Neutrophil (primary cell): ENCODE data around the gene IFT57.

Source experiments
- H3K27ac ChIP-seq: fragments of 200-600 bp; sonication (generic); 2 replicates; pipeline ENCODE4 v1.5.1; 2016; ENCODE audit warnings: mild to moderate bottlenecking, moderate library complexity
- H3K27me3 ChIP-seq: fragments of 200-600 bp; sonication (generic); 2 replicates; pipeline ENCODE4 v1.6.0; 2016; ENCODE audit warnings: mild to moderate bottlenecking
- H3K36me3 ChIP-seq: fragments of 200-600 bp; sonication (generic); 2 replicates; pipeline ENCODE4 v1.5.1; 2017
- H3K4me1 ChIP-seq, 2 experiments: fragments of 200-600 bp in 1 of 2; sonication (generic) in 1 of 2; 1 replicate in 1 of 2; 2 replicates in 1 of 2; pipeline versions ENCODE4 v1.5.1 to v1.6.1; 2013 to 2016; ENCODE audit warnings: low read depth in 1 of 2, low read length in 1 of 2, mild to moderate bottlenecking in 1 of 2, moderate library complexity in 1 of 2; ENCODE audit not compliant: control insufficient read depth in 1 of 2, insufficient read depth in 1 of 2
- H3K4me3 ChIP-seq, 2 experiments: fragments of 200-600 bp in 1 of 2; sonication (generic) in 1 of 2; 1 replicate in 1 of 2; 2 replicates in 1 of 2; pipeline ENCODE4 v1.5.1; 2013 to 2016; ENCODE audit warnings: low read depth in 1 of 2, low read length in 1 of 2, mild to moderate bottlenecking in 1 of 2, moderate library complexity in 1 of 2
- H3K9me3 ChIP-seq: fragments of 200-600 bp; sonication (generic); 2 replicates; pipeline ENCODE4 v1.5.1; 2016
- TF ChIP-seq, protein P1 (sequence below): fragments of 200-600 bp; sonication (generic); IDR thresholded peaks from 2 replicates; pipeline ENCODE4 v1.5.1; 2016; ENCODE audit warnings: antibody characterized with exemption

IFT57 gene

DNA sequence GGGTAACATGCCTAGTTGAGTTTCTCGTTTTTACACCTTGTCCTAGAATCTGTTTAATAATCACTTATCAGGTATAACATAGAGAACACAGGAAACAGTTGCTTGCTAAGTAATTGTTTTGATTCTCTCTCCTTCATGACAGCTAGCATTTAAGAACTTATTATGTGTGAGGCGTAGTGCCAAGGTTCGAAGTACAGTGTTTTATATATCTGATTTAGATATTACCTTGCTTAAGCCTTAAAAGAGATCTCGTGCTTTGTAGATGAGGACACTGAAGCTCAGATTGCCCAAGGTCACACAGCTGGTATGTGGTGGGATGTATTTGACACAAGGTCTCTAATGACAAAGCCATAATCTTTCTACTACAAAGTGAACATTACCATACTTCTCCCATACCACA, 29.0 kb upstream of the IFT57 start:
- TF ChIP-seq, protein P1, sequence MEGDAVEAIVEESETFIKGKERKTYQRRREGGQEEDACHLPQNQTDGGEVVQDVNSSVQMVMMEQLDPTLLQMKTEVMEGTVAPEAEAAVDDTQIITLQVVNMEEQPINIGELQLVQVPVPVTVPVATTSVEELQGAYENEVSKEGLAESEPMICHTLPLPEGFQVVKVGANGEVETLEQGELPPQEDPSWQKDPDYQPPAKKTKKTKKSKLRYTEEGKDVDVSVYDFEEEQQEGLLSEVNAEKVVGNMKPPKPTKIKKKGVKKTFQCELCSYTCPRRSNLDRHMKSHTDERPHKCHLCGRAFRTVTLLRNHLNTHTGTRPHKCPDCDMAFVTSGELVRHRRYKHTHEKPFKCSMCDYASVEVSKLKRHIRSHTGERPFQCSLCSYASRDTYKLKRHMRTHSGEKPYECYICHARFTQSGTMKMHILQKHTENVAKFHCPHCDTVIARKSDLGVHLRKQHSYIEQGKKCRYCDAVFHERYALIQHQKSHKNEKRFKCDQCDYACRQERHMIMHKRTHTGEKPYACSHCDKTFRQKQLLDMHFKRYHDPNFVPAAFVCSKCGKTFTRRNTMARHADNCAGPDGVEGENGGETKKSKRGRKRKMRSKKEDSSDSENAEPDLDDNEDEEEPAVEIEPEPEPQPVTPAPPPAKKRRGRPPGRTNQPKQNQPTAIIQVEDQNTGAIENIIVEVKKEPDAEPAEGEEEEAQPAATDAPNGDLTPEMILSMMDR = no peak
- Histone ChIP-seq H3K4me3 (no peak overlapping the region), H3K9me3 (no peaks in the 10 kb centered on the region)

GRCh38 chr3:108250626-108251025, 28.4 kb upstream of the IFT57 start:
- no peak overlapping the region for H3K4me3 ChIP-seq
- no peaks in the 10 kb centered on the region for H3K27me3 ChIP-seq
- TF ChIP-seq, protein P1 = no peak

More for the DNA sequence above, 29.0 kb upstream of the IFT57 start:
- Histone ChIP-seq H3K4me1 (peaks cover 0 to 7% of the 10 kb centered on the region in 2 experiments), H3K27ac (no peak overlapping the region), H3K27me3 (no peaks in the 10 kb centered on the region), H3K36me3 (no peaks in the 10 kb centered on the region)

GRCh38 chr3:108243243-108243642, 21.0 kb upstream of the IFT57 start:
- Histone ChIP-seq H3K9me3 (no peaks in the 10 kb centered on the region), H3K27me3 (no peaks in the 10 kb centered on the region), H3K4me3 (no peak overlapping the region), H3K27ac (no peak overlapping the region), H3K4me1 (no peaks in the 10 kb centered on the region), H3K36me3 (no peaks in the 10 kb centered on the region)
- TF ChIP-seq, protein P1 = no peak

More at GRCh38 chr3:108250626-108251025, 28.4 kb upstream of the IFT57 start:
- no peak overlapping the region for H3K27ac ChIP-seq
- H3K4me1 ChIP-seq = peaks cover 0 to 7% of the 10 kb centered on the region in 2 experiments
- no peaks in the 10 kb centered on the region for H3K36me3 ChIP-seq
- H3K9me3 ChIP-seq = no peaks in the 10 kb centered on the region

GRCh38 chr3:108242776-108243175, 20.6 kb upstream of the IFT57 start:
- Histone ChIP-seq H3K4me1 (no peaks in the 10 kb centered on the region), H3K36me3 (no peaks in the 10 kb centered on the region), H3K27me3 (no peaks in the 10 kb centered on the region), H3K27ac (no peak overlapping the region), H3K4me3 (no peak overlapping the region), H3K9me3 (no peaks in the 10 kb centered on the region)
- TF ChIP-seq, protein P1 = no peak

- no peaks in the 10 kb centered on the region for H3K9me3 ChIP-seq
- no peak overlapping the region for H3K27ac ChIP-seq
- TF ChIP-seq, protein P1 = no peak
- no peaks in the 10 kb centered on the region for H3K27me3 ChIP-seq
- H3K4me1 ChIP-seq = no peaks in the 10 kb centered on the region
- H3K4me3 ChIP-seq = no peak overlapping the region
- no peaks in the 10 kb centered on the region for H3K36me3 ChIP-seq
Measured at GRCh38 chr3:108241721-108242120, 19.5 kb upstream of the IFT57 start.

- TF ChIP-seq, protein P1 = no peak
- H3K27ac ChIP-seq = no peak overlapping the region
- no peaks in the 10 kb centered on the region for H3K27me3 ChIP-seq
- H3K4me1 ChIP-seq = no peaks in the 10 kb centered on the region
- no peak overlapping the region for H3K4me3 ChIP-seq
- no peaks in the 10 kb centered on the region for H3K9me3 ChIP-seq
- no peaks in the 10 kb centered on the region for H3K36me3 ChIP-seq
Measured at GRCh38 chr3:108241146-108241545, 18.9 kb upstream of the IFT57 start.
